Liver (tissue), 3 donors: ENCODE data around the gene CDHR5.

Experiments
- TAF1 ChIP-seq: conservative IDR thresholded peaks from 2 replicates; pipeline ENCODE4 v1.6.1; 2016; ENCODE audit warnings: antibody characterized with exemption, mild to moderate bottlenecking
- TF ChIP-seq, protein P1 (sequence below): fragments of 150-350 bp; IDR thresholded peaks from 2 replicates; pipeline ENCODE4 v1.5.1; 2017; ENCODE audit warnings: improper control_type of control experiment, low read depth, low read length; ENCODE audit not compliant: missing input control
- donor health status: healthy.
- donor health status: healthy.

DNA sequence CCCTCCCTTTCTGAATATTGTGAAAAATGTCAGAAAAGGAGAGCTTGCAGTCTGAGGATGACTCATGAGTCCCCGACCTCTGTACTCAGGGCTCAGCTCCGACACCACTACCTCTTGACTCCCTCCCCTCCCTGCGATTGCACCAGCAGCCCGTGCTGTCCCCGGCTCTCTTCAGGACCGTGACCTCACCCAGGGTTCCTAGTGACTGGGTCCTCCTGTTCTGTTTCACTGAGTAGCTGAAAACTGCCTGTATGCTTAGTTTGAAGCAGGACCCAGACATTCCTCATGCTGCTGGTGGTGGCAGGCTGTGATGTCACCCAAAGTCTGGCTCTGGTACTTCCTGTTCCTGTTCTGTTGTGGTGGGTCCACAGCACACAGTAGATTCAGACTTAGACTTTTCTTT lies 36.8 kb downstream of the CDHR5 start:
- TF ChIP-seq, protein P1, sequence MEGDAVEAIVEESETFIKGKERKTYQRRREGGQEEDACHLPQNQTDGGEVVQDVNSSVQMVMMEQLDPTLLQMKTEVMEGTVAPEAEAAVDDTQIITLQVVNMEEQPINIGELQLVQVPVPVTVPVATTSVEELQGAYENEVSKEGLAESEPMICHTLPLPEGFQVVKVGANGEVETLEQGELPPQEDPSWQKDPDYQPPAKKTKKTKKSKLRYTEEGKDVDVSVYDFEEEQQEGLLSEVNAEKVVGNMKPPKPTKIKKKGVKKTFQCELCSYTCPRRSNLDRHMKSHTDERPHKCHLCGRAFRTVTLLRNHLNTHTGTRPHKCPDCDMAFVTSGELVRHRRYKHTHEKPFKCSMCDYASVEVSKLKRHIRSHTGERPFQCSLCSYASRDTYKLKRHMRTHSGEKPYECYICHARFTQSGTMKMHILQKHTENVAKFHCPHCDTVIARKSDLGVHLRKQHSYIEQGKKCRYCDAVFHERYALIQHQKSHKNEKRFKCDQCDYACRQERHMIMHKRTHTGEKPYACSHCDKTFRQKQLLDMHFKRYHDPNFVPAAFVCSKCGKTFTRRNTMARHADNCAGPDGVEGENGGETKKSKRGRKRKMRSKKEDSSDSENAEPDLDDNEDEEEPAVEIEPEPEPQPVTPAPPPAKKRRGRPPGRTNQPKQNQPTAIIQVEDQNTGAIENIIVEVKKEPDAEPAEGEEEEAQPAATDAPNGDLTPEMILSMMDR: no peak
- no peak for TF ChIP-seq TAF1
